ENCODE results near the gene PPIL4. TPM values are rescaled to one million over a fixed set of nuclear protein-coding genes. Genes with fewer than 3 reads are reported as not detected.

The PPIL4 gene
- total RNA-seq, 4 donors from 2014 or later, result 15.8 to 28.9 (median 20.5) TPM

- Histone ChIP-seq H3K4me3 (peak overlapping the region in 2 of 4 donors; percentile 38 to 51), H3K27ac (peak overlapping the region; percentile 46 to 87 (median 82)), H3K36me3 (no peaks in the 10 kb centered on the region), H3K4me1 (peaks cover 0 to 19% (median 5%) of the 10 kb centered on the region in 4 donors), H3K9me3 (no peaks in the 10 kb centered on the region), H3K27me3 (no peaks in the 10 kb centered on the region)
- peak; percentile 46 to 64 (median 63) for DNase-seq
- no peak for TF ChIP-seq CTCF (IDR thresholded peaks at IDR 0.05)
- no peak for TF ChIP-seq POLR2A (IDR thresholded peaks at IDR 0.05)
Measured at GRCh38 chr6:149480502-149481280, 65.2 kb downstream of the PPIL4 start.

- no peak for DNase-seq
- Histone ChIP-seq H3K4me1 (peaks cover 7 to 22% (median 13%) of the 10 kb centered on the region in 4 donors), H3K36me3 (no peaks in the 10 kb centered on the region), H3K9me3 (no peaks in the 10 kb centered on the region), H3K27me3 (no peaks in the 10 kb centered on the region), H3K4me3 (no peak overlapping the region), H3K27ac (peak overlapping the region in 1 of 4 donors; percentile 87)
- TF ChIP-seq POLR2A (IDR thresholded peaks at IDR 0.05), result no peak
- no peak for TF ChIP-seq CTCF (IDR thresholded peaks at IDR 0.05)
Measured at GRCh38 chr6:149478631-149479314, 67.1 kb downstream of the PPIL4 start.

- Histone ChIP-seq H3K9me3 (no peaks in the 10 kb centered on the region), H3K27ac (peak overlapping the region in 1 of 4 donors; percentile 55), H3K4me1 (peaks cover 7 to 30% (median 18%) of the 10 kb centered on the region in 4 donors), H3K36me3 (no peaks in the 10 kb centered on the region), H3K27me3 (no peaks in the 10 kb centered on the region), H3K4me3 (no peak overlapping the region)
- no peak for TF ChIP-seq CTCF (IDR thresholded peaks at IDR 0.05)
- DNase-seq, result peak in 1 of 3 donors; percentile 30
Measured at GRCh38 chr6:149477544-149477943, 68.3 kb downstream of the PPIL4 start.

GRCh38 chr6:149476789-149477455 is 68.9 kb downstream of the PPIL4 start:
- TF ChIP-seq CTCF (IDR thresholded peaks at IDR 0.05), result no peak
- TF ChIP-seq POLR2A (IDR thresholded peaks at IDR 0.05), result no peak
- DNase-seq, result peak in 1 of 3 donors; percentile 36
- H3K36me3 ChIP-seq, result no peaks in the 10 kb centered on the region
- H3K9me3 ChIP-seq, result no peaks in the 10 kb centered on the region
- H3K4me1 ChIP-seq, result peaks cover 7 to 34% (median 19%) of the 10 kb centered on the region in 4 donors
- no peak overlapping the region for H3K4me3 ChIP-seq
- peak overlapping the region in 1 of 4 donors; percentile 55 for H3K27ac ChIP-seq
- no peaks in the 10 kb centered on the region for H3K27me3 ChIP-seq

- no peaks in the 10 kb centered on the region for H3K36me3 ChIP-seq
- peaks cover 7 to 30% (median 19%) of the 10 kb centered on the region in 4 donors for H3K4me1 ChIP-seq
- H3K27ac ChIP-seq, result peak overlapping the region; percentile 62 to 79 (median 74)
- H3K27me3 ChIP-seq, result no peaks in the 10 kb centered on the region
- TF ChIP-seq CTCF (IDR thresholded peaks at IDR 0.05) (no peak), POLR2A (IDR thresholded peaks at IDR 0.05) (no peak)
- peak overlapping the region in 3 of 4 donors; percentile 4 to 27 (median 4) for H3K4me3 ChIP-seq
- H3K9me3 ChIP-seq, result no peaks in the 10 kb centered on the region
- DNase-seq, result peak; percentile 63 to 79 (median 71)
Measured at GRCh38 chr6:149474108-149474935, 71.5 kb downstream of the PPIL4 start.
